Ishikawa (cell line): Measurements from ENCODE around the gene SPAAR.

Source experiments
- CREB1 ChIP-seq: IDR thresholded peaks from 2 replicates; pipeline ENCODE4 v1.6.1; 2012; ENCODE audit warnings: low read depth
- EGR1 ChIP-seq: IDR thresholded peaks from 2 replicates; pipeline ENCODE4 v1.6.1; 2012
- EP300 ChIP-seq: IDR thresholded peaks from 2 replicates; pipeline ENCODE4 v1.6.1; 2012; ENCODE audit warnings: borderline replicate concordance
- FOXM1 ChIP-seq: IDR thresholded peaks from 2 replicates; pipeline ENCODE4 v1.6.1; 2012; ENCODE audit warnings: low read depth, borderline replicate concordance
- NFIC ChIP-seq: IDR thresholded peaks from 2 replicates; pipeline ENCODE4 v1.6.1; 2012
- REST ChIP-seq: IDR thresholded peaks from 2 replicates; pipeline ENCODE4 v1.6.1; 2012; ENCODE audit warnings: low read depth, mild to moderate bottlenecking
- TAF1 ChIP-seq: IDR thresholded peaks from 2 replicates; pipeline ENCODE4 v1.6.1; 2012; ENCODE audit warnings: low read depth, mild to moderate bottlenecking
- TCF12 ChIP-seq: IDR thresholded peaks from 2 replicates; pipeline ENCODE4 v1.6.1; 2012; ENCODE audit warnings: low read depth
- TEAD4 ChIP-seq: IDR thresholded peaks from 2 replicates; pipeline ENCODE4 v1.6.1; 2012
- USF1 ChIP-seq: IDR thresholded peaks from 2 replicates; pipeline ENCODE4 v1.6.1; 2012
- YY1 ChIP-seq: IDR thresholded peaks from 2 replicates; pipeline ENCODE4 v1.6.1; 2012; ENCODE audit warnings: low read depth
- TF ChIP-seq, protein P1 (sequence below): IDR thresholded peaks from 2 replicates; pipeline ENCODE4 v1.6.1; 2012

- TF ChIP-seq TAF1 (no peak), FOXM1 (no peak), YY1 (no peak), EP300 (no peak), NFIC (no peak), USF1 (no peak), EGR1 (no peak), REST (no peak), CREB1 (no peak), TCF12 (no peak), TEAD4 (no peak)
- TF ChIP-seq, protein P1, sequence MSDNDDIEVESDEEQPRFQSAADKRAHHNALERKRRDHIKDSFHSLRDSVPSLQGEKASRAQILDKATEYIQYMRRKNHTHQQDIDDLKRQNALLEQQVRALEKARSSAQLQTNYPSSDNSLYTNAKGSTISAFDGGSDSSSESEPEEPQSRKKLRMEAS, result no peak
Observed at GRCh38 chr9:35914301-35914807, 5.1 kb downstream of the SPAAR start.
